GM12872 (cell line): ENCODE results near the gene WDR35.

Experiments
- CTCF ChIP-seq: IDR thresholded peaks from 3 replicates; pipeline ENCODE4 v1.5.1; 2011; ENCODE audit warnings: low read depth, mild to moderate bottlenecking, low read length, moderate library complexity; ENCODE audit not compliant: insufficient read depth

WDR35 gene

GRCh38 chr2:19895535-19895934 is 94.4 kb downstream of the WDR35 start:
- no peak for TF ChIP-seq CTCF

GRCh38 chr2:19894134-19894792 is 95.6 kb downstream of the WDR35 start:
- TF ChIP-seq CTCF: no peak

GRCh38 chr2:19893520-19894133 is 96.3 kb downstream of the WDR35 start:
- TF ChIP-seq CTCF: no peak

GRCh38 chr2:19890104-19890503 is 99.8 kb downstream of the WDR35 start:
- TF ChIP-seq CTCF: no peak

- no peak for TF ChIP-seq CTCF
Measured at GRCh38 chr2:19888831-19889230, 101.1 kb downstream of the WDR35 start.

GRCh38 chr2:19887510-19887909 is 102.4 kb downstream of the WDR35 start:
- TF ChIP-seq CTCF: no peak

- TF ChIP-seq CTCF: no peak
Measured at GRCh38 chr2:19886261-19886660, 103.6 kb downstream of the WDR35 start.
